NCI-H82 treated with DMSO at 0.1 percent for 48 hours (cell line): Measurements from ENCODE around the gene ADORA2A.

Source experiments
- DNase-seq: peaks from one replicate; lab custom pipeline; 2025; ENCODE audit not compliant: unreplicated experiment; lab: John Stamatoyannopoulos, UW

ADORA2A gene

GRCh38 chr22:24427500-24428164 lies at the start of gene ADORA2A:
Gene ADORA2A, plus strand, starts transcription at chr22:24427599. Its CDS starts 5,806 bp downstream, at chr22:24433405.
- no peak for DNase-seq

GRCh38 chr22:24379536-24379935 lies 47.9 kb upstream of the ADORA2A start:
- DNase-seq: no peak

- DNase-seq: peak; percentile 93
Observed at GRCh38 chr22:24380220-24380904, 47.0 kb upstream of the ADORA2A start.

- DNase-seq: no peak
Observed at GRCh38 chr22:24380905-24381230, 46.5 kb upstream of the ADORA2A start.

GRCh38 chr22:24383061-24383460 lies 44.3 kb upstream of the ADORA2A start:
- no peak for DNase-seq

- DNase-seq: no peak
Observed at GRCh38 chr22:24384131-24384530, 43.3 kb upstream of the ADORA2A start.

GRCh38 chr22:24386937-24387471 lies 40.4 kb upstream of the ADORA2A start:
- DNase-seq: no peak

- no peak for DNase-seq
Observed at GRCh38 chr22:24389680-24390079, 37.7 kb upstream of the ADORA2A start.

- DNase-seq: no peak
Observed at GRCh38 chr22:24390156-24390555, 37.2 kb upstream of the ADORA2A start.

GRCh38 chr22:24390576-24390975 lies 36.8 kb upstream of the ADORA2A start:
- DNase-seq: no peak

- no peak for DNase-seq
Observed at GRCh38 chr22:24391836-24392217, 35.6 kb upstream of the ADORA2A start.

- no peak for DNase-seq
Observed at GRCh38 chr22:24392218-24392931, 35.0 kb upstream of the ADORA2A start.

GRCh38 chr22:24393012-24393559 lies 34.3 kb upstream of the ADORA2A start:
- no peak for DNase-seq

GRCh38 chr22:24393848-24394247 lies 33.6 kb upstream of the ADORA2A start:
- no peak for DNase-seq

GRCh38 chr22:24394254-24394653 lies 33.1 kb upstream of the ADORA2A start:
- DNase-seq: no peak

- DNase-seq: no peak
Observed at GRCh38 chr22:24398409-24398808, 29.0 kb upstream of the ADORA2A start.

- no peak for DNase-seq
Observed at GRCh38 chr22:24400034-24400725, 27.2 kb upstream of the ADORA2A start.

- no peak for DNase-seq
Observed at GRCh38 chr22:24400726-24401596, 26.4 kb upstream of the ADORA2A start.

- no peak for DNase-seq
Observed at GRCh38 chr22:24401931-24402367, 25.4 kb upstream of the ADORA2A start.
